ENCODE measurements around the gene CAD. TPM values are rescaled to one million over a fixed set of nuclear protein-coding genes. Genes with fewer than 3 reads are reported as not detected.

CAD gene
- total and polyA plus RNA-seq, 9 of the 15 experiments (the other 6 are each of a cell fraction or from before 2014, with no cell fraction given): 7.5 to 126 (median 33.7) TPM

DNA sequence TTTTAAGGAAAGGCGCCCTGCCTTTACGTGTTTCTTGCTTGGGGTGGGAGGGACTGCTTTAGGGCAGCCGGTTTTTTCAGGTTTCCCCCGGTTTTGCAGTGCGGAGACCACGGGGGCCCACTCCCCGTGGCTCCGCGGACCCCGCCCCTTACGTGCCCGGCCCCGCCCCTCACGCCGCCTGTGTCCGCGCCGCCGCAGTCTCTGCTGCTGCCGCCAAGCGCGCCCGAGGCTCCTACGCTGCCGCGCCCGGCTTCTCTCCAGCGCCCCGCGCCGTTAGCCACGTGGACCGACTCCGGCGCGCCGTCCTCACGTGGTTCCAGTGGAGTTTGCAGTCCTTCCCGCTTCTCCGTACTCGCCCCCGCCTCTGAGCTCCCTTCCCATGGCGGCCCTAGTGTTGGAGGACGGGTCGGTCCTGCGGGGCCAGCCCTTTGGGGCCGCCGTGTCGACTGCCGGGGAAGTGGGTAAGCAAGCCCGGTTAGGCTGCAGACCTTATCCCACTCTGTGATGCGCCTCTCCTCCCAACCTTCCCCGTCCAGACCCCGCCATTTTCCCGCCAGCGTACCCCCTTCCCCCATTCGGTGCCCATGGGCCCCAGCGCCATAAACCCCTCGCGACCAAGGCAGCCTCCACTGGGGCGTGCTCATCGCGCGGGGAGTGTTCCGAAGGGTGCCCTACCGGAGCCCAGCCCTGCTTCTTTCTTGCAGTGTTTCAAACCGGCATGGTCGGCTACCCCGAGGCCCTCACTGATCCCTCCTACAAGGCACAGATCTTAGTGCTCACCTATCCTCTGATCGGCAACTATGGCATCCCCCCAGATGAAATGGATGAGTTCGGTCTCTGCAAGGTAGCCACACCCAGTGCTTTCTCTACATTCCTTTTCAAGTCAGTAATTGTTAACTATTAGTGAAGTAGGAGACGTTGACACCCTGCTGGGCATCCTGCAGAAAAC is at the start of gene CAD (continued):
- TF ChIP-seq, protein P1, sequence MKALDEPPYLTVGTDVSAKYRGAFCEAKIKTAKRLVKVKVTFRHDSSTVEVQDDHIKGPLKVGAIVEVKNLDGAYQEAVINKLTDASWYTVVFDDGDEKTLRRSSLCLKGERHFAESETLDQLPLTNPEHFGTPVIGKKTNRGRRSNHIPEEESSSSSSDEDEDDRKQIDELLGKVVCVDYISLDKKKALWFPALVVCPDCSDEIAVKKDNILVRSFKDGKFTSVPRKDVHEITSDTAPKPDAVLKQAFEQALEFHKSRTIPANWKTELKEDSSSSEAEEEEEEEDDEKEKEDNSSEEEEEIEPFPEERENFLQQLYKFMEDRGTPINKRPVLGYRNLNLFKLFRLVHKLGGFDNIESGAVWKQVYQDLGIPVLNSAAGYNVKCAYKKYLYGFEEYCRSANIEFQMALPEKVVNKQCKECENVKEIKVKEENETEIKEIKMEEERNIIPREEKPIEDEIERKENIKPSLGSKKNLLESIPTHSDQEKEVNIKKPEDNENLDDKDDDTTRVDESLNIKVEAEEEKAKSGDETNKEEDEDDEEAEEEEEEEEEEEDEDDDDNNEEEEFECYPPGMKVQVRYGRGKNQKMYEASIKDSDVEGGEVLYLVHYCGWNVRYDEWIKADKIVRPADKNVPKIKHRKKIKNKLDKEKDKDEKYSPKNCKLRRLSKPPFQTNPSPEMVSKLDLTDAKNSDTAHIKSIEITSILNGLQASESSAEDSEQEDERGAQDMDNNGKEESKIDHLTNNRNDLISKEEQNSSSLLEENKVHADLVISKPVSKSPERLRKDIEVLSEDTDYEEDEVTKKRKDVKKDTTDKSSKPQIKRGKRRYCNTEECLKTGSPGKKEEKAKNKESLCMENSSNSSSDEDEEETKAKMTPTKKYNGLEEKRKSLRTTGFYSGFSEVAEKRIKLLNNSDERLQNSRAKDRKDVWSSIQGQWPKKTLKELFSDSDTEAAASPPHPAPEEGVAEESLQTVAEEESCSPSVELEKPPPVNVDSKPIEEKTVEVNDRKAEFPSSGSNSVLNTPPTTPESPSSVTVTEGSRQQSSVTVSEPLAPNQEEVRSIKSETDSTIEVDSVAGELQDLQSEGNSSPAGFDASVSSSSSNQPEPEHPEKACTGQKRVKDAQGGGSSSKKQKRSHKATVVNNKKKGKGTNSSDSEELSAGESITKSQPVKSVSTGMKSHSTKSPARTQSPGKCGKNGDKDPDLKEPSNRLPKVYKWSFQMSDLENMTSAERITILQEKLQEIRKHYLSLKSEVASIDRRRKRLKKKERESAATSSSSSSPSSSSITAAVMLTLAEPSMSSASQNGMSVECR (CRISPR knock-in tag; IDR thresholded peaks at IDR 0.05): peak; percentile 99
- TF ChIP-seq ZNF224 (CRISPR knock-in tag; IDR thresholded peaks at IDR 0.05): no peak
- TF ChIP-seq, protein P2, sequence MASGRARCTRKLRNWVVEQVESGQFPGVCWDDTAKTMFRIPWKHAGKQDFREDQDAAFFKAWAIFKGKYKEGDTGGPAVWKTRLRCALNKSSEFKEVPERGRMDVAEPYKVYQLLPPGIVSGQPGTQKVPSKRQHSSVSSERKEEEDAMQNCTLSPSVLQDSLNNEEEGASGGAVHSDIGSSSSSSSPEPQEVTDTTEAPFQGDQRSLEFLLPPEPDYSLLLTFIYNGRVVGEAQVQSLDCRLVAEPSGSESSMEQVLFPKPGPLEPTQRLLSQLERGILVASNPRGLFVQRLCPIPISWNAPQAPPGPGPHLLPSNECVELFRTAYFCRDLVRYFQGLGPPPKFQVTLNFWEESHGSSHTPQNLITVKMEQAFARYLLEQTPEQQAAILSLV (tag; IDR thresholded peaks at IDR 0.05): no peak
- TF ChIP-seq ZNF347 (CRISPR knock-in tag; IDR thresholded peaks at IDR 0.05; ENCODE audit: low read depth): no peak
- peak; percentile 64 for TF ChIP-seq HCFC1 (IDR thresholded peaks at IDR 0.05; ENCODE audit: low read depth, low read length)
- TF ChIP-seq NR4A1 (CRISPR knock-in tag; IDR thresholded peaks at IDR 0.05): no peak
- TF ChIP-seq NR4A1 (tag; IDR thresholded peaks at IDR 0.05): no peak
- TF ChIP-seq POLR2G (IDR thresholded peaks at IDR 0.05; ENCODE audit: low read depth, low read length): peak; percentile 93
- no peak for TF ChIP-seq TGIF2 (CRISPR knock-in tag; IDR thresholded peaks at IDR 0.05)
- TF ChIP-seq, protein P3, sequence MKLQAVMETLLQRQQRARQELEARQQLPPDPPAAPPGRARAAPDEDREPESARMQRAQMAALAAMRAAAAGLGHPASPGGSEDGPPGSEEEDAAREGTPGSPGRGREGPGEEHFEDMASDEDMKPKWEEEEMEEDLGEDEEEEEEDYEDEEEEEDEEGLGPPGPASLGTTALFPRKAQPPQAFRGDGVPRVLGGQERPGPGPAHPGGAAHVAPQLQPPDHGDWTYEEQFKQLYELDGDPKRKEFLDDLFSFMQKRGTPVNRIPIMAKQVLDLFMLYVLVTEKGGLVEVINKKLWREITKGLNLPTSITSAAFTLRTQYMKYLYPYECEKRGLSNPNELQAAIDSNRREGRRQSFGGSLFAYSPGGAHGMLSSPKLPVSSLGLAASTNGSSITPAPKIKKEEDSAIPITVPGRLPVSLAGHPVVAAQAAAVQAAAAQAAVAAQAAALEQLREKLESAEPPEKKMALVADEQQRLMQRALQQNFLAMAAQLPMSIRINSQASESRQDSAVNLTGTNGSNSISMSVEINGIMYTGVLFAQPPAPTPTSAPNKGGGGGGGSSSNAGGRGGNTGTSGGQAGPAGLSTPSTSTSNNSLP (IDR thresholded peaks at IDR 0.05; ENCODE audit: borderline replicate concordance, low read depth, low read length): no peak
- no peak for TF ChIP-seq ADNP (tag; IDR thresholded peaks at IDR 0.05)
- TF ChIP-seq EP300 (IDR thresholded peaks at IDR 0.05; ENCODE audit: low read length): no peak; the same call in 1 of the 2 replicates
- TF ChIP-seq MEIS2 (IDR thresholded peaks at IDR 0.05; ENCODE audit: partially characterized antibody): no peak
- peak; percentile 99 for TF ChIP-seq EP400 (IDR thresholded peaks at IDR 0.05)
- TF ChIP-seq ZNF212 (CRISPR knock-in tag; IDR thresholded peaks at IDR 0.05): no peak
- 0 out of 2 replicates have a peak, but pooled peaks have one; percentile 85 for TF ChIP-seq SRSF3 (IDR thresholded peaks at IDR 0.05; ENCODE audit: insufficient read depth, low read length)
- TF ChIP-seq TCF7L2 (IDR thresholded peaks at IDR 0.05; ENCODE audit: low read depth, low read length): no peak
- peak; percentile 94 for TF ChIP-seq ZBTB7A (IDR thresholded peaks at IDR 0.05; ENCODE audit: borderline replicate concordance, control insufficient read depth, low read depth, low read length)
- peak; percentile 91 for TF ChIP-seq KLF16 (IDR thresholded peaks at IDR 0.05)
- no peak for TF ChIP-seq ZNF586 (CRISPR knock-in tag; conservative IDR thresholded peaks at IDR 0.05)
- peak; percentile 72; the same call in 1 of the 2 replicates for TF ChIP-seq PHF8 (IDR thresholded peaks at IDR 0.05; ENCODE audit: borderline replicate concordance, low read length)
